Prostate gland (tissue), 2 donors: Measurements from ENCODE around the gene ZNF445.
"Not testable (repeated sequence)": the region's sequence is repeated elsewhere in the genome, so short reads cannot be mapped to it uniquely, and the experiment has no call there.

Source experiments
- CTCF ChIP-seq, 4 experiments: fragments of 200-600 bp in 2 of 4; fragments of 450-650 bp in 2 of 4; sonication (generic) in 2 of 4; IDR thresholded peaks; 1 replicate in 3 of 4; 2 replicates in 1 of 4; pipeline ENCODE4 v1.5.1; 2016 to 2019; ENCODE audit warnings: antibody characterized with exemption in 4 of 4, mild to moderate bottlenecking in 2 of 4, moderate library complexity in 2 of 4
- POLR2A ChIP-seq: fragments of 450-650 bp; IDR thresholded peaks from one replicate; pipeline ENCODE4 v1.6.1; 2016; ENCODE audit warnings: antibody characterized with exemption, mild to moderate bottlenecking

- TF ChIP-seq CTCF (IDR thresholded peaks at IDR 0.05); POLR2A: not testable (repeated sequence)
Measured at GRCh38 chr3:44468099-44468537, 9.4 kb downstream of the ZNF445 start.
